Peyer's patch (tissue), 4 donors: ENCODE data around the gene LAMC2. TPM values are rescaled to one million over a fixed set of nuclear protein-coding genes. Genes with fewer than 3 reads are reported as not detected.
"Not testable (repeated sequence)": the region's sequence is repeated elsewhere in the genome, so short reads cannot be mapped to it uniquely, and the experiment has no call there.

Experiments used
- DNase-seq, 3 donors: peaks; one replicate each; pipeline ENCODE4 v3.0.0-alpha.2; 2017 to 2019
- H3K27ac ChIP-seq, 4 donors: fragments of 200-600 bp; sonication (generic); one replicate each; pipeline ENCODE4 v1.5.1; 2016 to 2019
- H3K27me3 ChIP-seq, 2 donors: fragments of 200-600 bp; sonication (generic); one replicate each; pipeline ENCODE4 v1.5.1; 2019
- H3K36me3 ChIP-seq, 3 donors: fragments of 200-600 bp; sonication (generic); one replicate each; pipeline ENCODE4 v1.5.1; 2016 to 2019
- H3K4me1 ChIP-seq, 4 donors: fragments of 200-600 bp; sonication (generic); one replicate each; pipeline ENCODE4 v1.5.1; 2016 to 2019
- H3K4me3 ChIP-seq, 4 donors: fragments of 200-600 bp; sonication (generic); 1 replicate in 3 of 4; 2 replicates in 1 of 4; pipeline ENCODE4 v1.5.1; 2016 to 2019; ENCODE audit warnings: mild to moderate bottlenecking in 1 of 4
- H3K9me3 ChIP-seq, 4 donors: fragments of 200-600 bp; sonication (generic); one replicate each; pipeline ENCODE4 v1.5.1; 2016 to 2019; ENCODE audit warnings: mild to moderate bottlenecking in 1 of 4
- POLR2A ChIP-seq, 2 donors: fragments of 450-650 bp; IDR thresholded peaks; one replicate each; pipeline ENCODE4 v1.5.1; 2017; ENCODE audit warnings: antibody characterized with exemption in 2 of 2, mild to moderate bottlenecking in 2 of 2, moderate library complexity in 2 of 2
- total RNA-seq, 4 donors: library from RNA; depleted of rRNA; stranded (reverse); fragments of >200 nt; gene quantifications; one replicate each; pipeline ENCODE4 v1.1.0, GENCODE V29; 2016
- TF ChIP-seq, protein P1 (sequence below), 6 experiments: fragments of 450-650 bp in 4 of 6; fragments of 200-600 bp in 2 of 6; sonication (generic) in 1 of 6; IDR thresholded peaks; one replicate each; pipeline ENCODE4 v1.5.1; 2017 to 2019; ENCODE audit warnings: antibody characterized with exemption in 6 of 6, mild to moderate bottlenecking in 3 of 6, moderate library complexity in 1 of 6

The LAMC2 gene
- total RNA-seq, 4 donors from 2014 or later: 3.3 to 29.7 (median 17.3) TPM

DNA sequence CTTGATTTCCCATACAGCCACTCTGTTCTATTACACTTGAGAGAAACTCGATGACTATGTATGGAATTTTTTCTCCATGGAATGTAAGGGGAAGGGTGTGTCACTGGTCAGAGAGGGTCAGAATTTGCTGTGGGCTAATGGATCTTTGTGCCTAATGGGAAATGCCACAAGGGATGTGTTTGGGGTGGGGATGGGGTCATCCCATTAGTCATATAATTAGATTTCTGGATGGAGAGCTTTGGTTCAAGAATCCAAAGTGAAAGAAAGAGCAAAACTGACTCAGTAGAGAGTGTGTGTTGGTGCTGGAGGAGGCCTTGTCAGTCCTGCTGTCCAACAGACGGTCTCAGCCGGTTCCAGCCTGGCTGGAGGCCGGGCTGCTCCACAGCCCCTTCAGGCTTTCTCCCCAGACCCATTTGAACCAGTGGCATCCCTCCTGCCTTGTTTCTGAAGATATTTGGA, 86.4 kb downstream of the LAMC2 start:
- H3K4me1 ChIP-seq: no peaks in the 10 kb centered on the region
- no peak overlapping the region for H3K4me3 ChIP-seq
- no peaks in the 10 kb centered on the region for H3K9me3 ChIP-seq
- no peaks in the 10 kb centered on the region for H3K27me3 ChIP-seq
- H3K27ac ChIP-seq: peak overlapping the region in 1 of 4 donors; percentile 13
- TF ChIP-seq POLR2A (IDR thresholded peaks at IDR 0.05): no peak
- TF ChIP-seq, protein P1, sequence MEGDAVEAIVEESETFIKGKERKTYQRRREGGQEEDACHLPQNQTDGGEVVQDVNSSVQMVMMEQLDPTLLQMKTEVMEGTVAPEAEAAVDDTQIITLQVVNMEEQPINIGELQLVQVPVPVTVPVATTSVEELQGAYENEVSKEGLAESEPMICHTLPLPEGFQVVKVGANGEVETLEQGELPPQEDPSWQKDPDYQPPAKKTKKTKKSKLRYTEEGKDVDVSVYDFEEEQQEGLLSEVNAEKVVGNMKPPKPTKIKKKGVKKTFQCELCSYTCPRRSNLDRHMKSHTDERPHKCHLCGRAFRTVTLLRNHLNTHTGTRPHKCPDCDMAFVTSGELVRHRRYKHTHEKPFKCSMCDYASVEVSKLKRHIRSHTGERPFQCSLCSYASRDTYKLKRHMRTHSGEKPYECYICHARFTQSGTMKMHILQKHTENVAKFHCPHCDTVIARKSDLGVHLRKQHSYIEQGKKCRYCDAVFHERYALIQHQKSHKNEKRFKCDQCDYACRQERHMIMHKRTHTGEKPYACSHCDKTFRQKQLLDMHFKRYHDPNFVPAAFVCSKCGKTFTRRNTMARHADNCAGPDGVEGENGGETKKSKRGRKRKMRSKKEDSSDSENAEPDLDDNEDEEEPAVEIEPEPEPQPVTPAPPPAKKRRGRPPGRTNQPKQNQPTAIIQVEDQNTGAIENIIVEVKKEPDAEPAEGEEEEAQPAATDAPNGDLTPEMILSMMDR (IDR thresholded peaks at IDR 0.05): no peak
- H3K36me3 ChIP-seq: no peaks in the 10 kb centered on the region
- DNase-seq: peak in 1 of 3 donors; percentile 41

GRCh38 chr1:183273300-183273699, 87.2 kb downstream of the LAMC2 start:
- Histone ChIP-seq H3K4me1 (no peaks in the 10 kb centered on the region), H3K9me3 (no peaks in the 10 kb centered on the region), H3K27ac (no peak overlapping the region), H3K4me3 (no peak overlapping the region), H3K27me3 (no peaks in the 10 kb centered on the region), H3K36me3 (no peaks in the 10 kb centered on the region)
- no peak for DNase-seq
- TF ChIP-seq, protein P1 (IDR thresholded peaks at IDR 0.05): no peak
- no peak for TF ChIP-seq POLR2A (IDR thresholded peaks at IDR 0.05)

GRCh38 chr1:183273984-183274383, 87.9 kb downstream of the LAMC2 start:
- not testable (repeated sequence) for H3K9me3 ChIP-seq, H3K36me3 ChIP-seq, H3K27ac ChIP-seq, H3K27me3 ChIP-seq, H3K4me3 ChIP-seq, H3K4me1 ChIP-seq
- peak in 1 of 3 donors; percentile 15 for DNase-seq

DNA sequence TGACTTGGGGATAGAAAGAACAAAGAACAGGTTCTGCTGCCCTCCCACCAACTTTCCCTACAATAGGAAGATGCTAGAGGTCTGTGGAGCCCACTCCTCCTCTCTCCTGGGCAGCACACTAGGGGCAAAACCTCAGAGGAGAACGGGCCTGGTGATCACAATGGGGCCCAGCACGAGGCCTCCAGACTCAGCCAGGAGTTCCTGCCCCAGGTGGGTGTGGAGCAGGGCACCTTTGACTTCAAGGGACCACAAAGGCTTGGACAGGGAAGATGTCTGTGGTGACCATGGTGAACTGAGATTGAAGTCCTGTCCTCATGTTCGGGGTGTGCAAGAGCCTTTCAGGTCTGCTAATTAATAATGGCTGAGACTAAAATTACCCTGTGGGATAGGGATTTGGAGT, 88.8 kb downstream of the LAMC2 start:
- TF ChIP-seq POLR2A (IDR thresholded peaks at IDR 0.05): no peak
- TF ChIP-seq, protein P1 (IDR thresholded peaks at IDR 0.05): no peak
- no peak overlapping the region for H3K27ac ChIP-seq
- peak in 1 of 3 donors; percentile 13 for DNase-seq
- H3K27me3 ChIP-seq: no peaks in the 10 kb centered on the region
- H3K4me3 ChIP-seq: no peak overlapping the region
- no peaks in the 10 kb centered on the region for H3K4me1 ChIP-seq
- H3K36me3 ChIP-seq: no peaks in the 10 kb centered on the region
- H3K9me3 ChIP-seq: no peaks in the 10 kb centered on the region

DNA sequence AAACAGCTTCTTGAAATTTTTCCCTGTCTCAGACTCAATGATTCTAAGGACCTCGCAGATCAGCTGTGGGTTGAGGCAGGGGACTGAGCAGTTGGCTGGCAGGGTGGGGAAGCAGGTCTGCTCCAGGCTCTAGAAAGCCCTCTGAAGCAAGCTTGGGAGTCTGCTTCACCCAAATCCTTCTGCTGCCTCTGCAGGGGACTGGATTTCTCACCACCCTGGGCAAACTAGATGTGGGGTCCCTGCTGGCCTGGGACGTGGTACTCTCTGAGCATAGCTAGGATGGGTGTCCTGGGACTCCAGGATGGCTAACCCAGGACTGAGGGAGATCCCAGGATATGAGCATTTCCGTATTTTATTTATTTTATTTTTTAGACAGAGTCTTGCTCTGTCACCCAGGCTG, 89.3 kb downstream of the LAMC2 start:
- Histone ChIP-seq H3K36me3 (no peaks in the 10 kb centered on the region), H3K27ac (no peak overlapping the region), H3K4me3 (no peak overlapping the region), H3K9me3 (no peaks in the 10 kb centered on the region), H3K4me1 (no peaks in the 10 kb centered on the region), H3K27me3 (no peaks in the 10 kb centered on the region)
- TF ChIP-seq POLR2A (IDR thresholded peaks at IDR 0.05): no peak
- TF ChIP-seq, protein P1 (IDR thresholded peaks at IDR 0.05): no peak
- DNase-seq: peak in 1 of 3 donors; percentile 3

GRCh38 chr1:183276386-183277080, 90.5 kb downstream of the LAMC2 start:
- TF ChIP-seq, protein P1 (IDR thresholded peaks at IDR 0.05): no peak
- TF ChIP-seq POLR2A (IDR thresholded peaks at IDR 0.05): no peak
- H3K4me1 ChIP-seq: no peaks in the 10 kb centered on the region
- H3K4me3 ChIP-seq: no peak overlapping the region
- no peaks in the 10 kb centered on the region for H3K9me3 ChIP-seq
- peak in 1 of 3 donors; percentile 21 for DNase-seq
- no peak overlapping the region for H3K27ac ChIP-seq
- H3K36me3 ChIP-seq: no peaks in the 10 kb centered on the region
- no peaks in the 10 kb centered on the region for H3K27me3 ChIP-seq
